Measurements from ENCODE around the gene RESP18.

Gene RESP18

DNA sequence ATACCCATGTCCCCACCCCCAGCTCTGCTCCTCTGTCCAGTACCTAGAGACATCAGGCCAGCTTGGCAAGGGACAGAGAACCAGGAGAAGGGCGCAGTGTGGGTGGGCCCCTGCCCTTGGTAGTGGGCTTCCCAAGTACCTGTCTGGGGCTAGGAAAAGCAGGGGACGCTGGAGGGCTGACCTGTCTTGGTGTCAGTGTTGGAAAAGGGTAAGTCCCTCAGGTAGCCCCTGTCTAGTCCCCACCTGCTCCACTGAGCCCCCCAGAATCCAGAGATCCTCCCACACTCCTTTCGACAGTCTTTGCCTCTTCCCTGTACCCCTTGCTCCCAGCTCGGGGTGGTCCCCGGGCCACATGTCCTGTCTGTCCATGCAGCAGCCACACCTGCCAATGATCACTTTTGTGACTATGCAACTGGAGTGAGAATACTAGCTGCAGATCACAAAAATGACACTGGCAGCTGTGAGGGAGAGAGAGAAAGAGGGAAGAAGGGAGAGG, 38.8 kb downstream of the RESP18 start:
- no peak overlapping the region for H3K4me3 ChIP-seq (ENCODE audit: low read depth, low read length)
- TF ChIP-seq, protein P1, sequence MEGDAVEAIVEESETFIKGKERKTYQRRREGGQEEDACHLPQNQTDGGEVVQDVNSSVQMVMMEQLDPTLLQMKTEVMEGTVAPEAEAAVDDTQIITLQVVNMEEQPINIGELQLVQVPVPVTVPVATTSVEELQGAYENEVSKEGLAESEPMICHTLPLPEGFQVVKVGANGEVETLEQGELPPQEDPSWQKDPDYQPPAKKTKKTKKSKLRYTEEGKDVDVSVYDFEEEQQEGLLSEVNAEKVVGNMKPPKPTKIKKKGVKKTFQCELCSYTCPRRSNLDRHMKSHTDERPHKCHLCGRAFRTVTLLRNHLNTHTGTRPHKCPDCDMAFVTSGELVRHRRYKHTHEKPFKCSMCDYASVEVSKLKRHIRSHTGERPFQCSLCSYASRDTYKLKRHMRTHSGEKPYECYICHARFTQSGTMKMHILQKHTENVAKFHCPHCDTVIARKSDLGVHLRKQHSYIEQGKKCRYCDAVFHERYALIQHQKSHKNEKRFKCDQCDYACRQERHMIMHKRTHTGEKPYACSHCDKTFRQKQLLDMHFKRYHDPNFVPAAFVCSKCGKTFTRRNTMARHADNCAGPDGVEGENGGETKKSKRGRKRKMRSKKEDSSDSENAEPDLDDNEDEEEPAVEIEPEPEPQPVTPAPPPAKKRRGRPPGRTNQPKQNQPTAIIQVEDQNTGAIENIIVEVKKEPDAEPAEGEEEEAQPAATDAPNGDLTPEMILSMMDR (conservative IDR thresholded peaks at IDR 0.05; ENCODE audit: low read depth, low read length), result no peak
- DNase-seq (ENCODE audit: low read depth), result no peak

DNA sequence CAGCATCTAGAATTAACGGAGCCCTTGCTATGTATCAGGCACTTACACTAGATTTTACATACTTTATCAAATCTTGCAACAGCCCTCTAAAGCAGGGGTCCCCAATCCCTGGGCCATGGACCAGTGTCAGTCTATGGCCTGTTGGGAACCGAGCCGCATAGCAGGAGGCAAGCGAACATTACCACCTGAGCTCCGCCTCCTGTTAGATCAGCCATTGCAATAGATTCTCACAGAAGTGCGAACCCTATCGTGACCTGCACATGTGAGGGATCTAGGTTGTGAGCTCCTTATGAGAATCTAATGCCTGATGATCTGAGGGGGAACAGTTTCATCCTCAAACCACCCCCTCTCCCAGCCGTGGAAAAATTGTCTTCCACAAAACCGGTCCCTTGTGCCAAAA, 39.9 kb downstream of the RESP18 start:
- TF ChIP-seq, protein P1 (conservative IDR thresholded peaks at IDR 0.05; ENCODE audit: low read depth, low read length), result no peak
- DNase-seq (ENCODE audit: low read depth), result no peak
- no peak overlapping the region for H3K4me3 ChIP-seq (ENCODE audit: low read depth, low read length)

DNA sequence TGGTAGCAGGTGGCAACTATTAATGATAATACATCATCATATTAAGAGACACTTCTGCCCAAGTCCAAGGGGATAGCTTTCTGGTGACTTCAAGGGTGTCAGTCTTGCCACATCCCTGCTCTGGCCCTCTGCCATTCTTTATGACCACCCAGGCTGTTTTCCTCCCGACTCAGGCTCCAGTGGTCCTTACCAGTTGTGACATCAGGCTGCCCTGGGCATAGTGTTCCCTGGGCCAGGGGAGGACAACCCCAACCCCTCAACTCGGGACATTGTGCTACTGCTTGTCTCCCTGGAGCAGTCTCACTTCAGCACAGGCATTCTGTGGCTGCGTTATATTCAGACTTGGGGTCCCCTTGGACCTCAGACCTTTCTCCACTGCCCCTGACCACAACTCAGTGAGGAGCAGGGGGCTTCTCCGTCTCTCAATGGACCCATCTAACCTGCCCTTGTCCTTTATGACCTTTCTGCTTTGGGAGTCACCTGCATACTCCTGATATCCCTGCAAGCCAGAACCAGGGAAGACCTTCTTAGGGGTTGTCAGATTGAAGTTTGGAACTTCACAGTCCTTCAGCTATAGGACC, 40.5 kb downstream of the RESP18 start:
- TF ChIP-seq, protein P1 (conservative IDR thresholded peaks at IDR 0.05; ENCODE audit: low read depth, low read length), result no peak
- no peak for DNase-seq (ENCODE audit: low read depth)
- H3K4me3 ChIP-seq (ENCODE audit: low read depth, low read length), result no peak overlapping the region

DNA sequence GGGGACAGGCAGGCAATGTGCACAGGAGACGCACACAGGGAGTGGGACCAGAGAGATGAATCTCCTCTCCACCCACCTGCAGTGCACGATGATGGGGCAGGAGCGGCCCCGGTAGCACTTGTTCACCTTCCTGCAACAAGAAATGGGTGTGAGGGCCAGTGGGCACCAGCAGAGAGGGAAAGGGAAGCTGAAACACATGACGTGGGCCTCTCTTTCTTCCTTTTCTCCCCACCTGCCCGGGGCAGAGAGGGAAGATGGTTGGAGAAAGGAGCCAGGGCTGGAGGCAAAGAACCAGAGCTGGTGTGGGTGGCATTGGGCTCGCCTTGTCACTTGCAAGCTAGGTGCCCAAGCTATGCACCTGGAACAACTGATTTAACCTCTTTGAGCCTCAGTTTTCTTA, 41.1 kb downstream of the RESP18 start:
- TF ChIP-seq, protein P1 (conservative IDR thresholded peaks at IDR 0.05; ENCODE audit: low read depth, low read length), result no peak
- no peak for DNase-seq (ENCODE audit: low read depth)
- H3K4me3 ChIP-seq (ENCODE audit: low read depth, low read length), result no peak overlapping the region

DNA sequence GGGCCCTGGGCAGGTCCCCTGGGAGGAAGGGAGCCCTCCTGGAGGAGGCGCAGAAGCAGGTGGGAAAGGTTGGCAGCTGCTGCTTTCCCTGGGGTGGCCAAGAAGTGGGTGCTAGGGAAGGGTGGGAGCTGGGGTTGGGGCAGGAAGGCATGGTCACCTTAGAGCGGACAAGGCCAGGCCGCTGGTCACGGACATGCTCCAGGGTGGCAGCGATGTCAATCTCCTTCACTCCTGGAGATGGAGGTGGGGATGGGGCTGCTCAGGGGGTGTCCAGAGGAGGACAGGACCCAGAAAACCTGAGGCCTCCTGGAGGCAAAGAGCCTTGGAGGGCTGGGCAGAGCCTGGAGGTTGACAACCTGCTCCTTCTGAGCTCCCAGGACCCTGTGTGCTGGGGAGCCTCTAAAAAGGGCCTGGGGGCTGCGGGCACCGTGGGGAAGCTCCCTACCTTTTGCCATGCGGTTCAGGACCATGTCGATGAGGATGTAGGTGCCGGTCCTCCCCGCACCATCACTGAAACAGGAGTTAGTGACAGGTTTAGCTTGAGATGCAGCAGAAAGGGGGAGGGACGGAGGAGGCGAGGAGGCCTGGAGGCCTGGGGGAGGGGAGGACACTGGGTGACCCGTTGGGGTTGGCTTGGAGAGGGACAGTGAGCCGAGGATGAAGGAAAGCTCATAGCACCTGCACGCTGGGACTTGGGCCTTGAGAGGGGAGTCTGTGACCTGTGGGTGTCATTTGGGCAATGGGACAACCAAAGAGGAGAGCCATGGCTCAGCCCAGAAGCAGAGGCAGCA, 42.0 kb downstream of the RESP18 start:
- TF ChIP-seq, protein P1 (conservative IDR thresholded peaks at IDR 0.05; ENCODE audit: low read depth, low read length), result no peak

DNA sequence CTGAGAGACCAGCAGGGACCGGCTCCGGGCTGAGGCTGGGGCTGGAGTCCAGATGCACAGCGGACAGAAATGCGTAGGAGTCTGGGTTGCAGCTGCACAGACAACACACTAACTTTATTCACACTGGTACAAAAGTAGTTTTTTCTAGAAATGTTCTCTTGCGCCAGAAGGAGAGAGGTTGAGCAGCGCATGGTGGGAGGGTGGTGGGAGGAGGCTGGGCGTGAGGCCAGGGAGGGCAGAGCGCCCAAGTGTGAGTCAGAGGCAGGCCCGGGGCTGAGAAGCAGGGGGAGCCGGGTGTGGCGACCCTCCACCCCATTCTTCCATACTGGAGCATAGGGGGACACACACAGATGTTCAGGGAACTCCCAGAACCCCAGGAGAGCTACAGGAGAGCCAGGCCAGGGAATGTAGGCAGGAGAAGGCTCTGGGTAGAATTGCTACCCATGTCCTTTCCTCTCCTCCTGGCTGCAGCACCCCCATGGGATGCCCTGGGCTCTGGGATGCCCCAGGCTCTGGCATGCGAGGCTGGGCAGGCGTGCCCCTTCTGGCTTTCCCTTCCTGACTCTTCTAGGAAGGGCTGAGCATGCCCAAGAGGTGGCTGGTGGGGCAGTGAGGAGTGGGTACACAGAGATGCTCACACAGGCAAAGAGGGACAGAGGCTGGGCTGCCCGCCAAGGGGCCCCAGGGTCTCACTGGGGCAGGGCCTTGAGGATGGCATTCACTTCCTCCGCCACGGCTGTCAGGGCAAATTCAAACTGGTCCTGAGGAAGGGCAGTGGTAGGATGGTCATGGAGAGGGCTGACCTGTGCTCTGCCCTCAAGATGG, 42.8 kb downstream of the RESP18 start:
- TF ChIP-seq, protein P1 (conservative IDR thresholded peaks at IDR 0.05; ENCODE audit: low read depth, low read length), result no peak
- peak; percentile 98 for DNase-seq (ENCODE audit: low read depth)
- H3K4me3 ChIP-seq (ENCODE audit: low read depth, low read length), result no peak overlapping the region

More for the DNA sequence above, 42.0 kb downstream of the RESP18 start:
- no peak overlapping the region for H3K4me3 ChIP-seq (ENCODE audit: low read depth, low read length)
- no peak for DNase-seq (ENCODE audit: low read depth)
